Neural progenitor cell (in vitro differentiated cells): ENCODE measurements around the gene PLA2G15. TPM values are rescaled to one million over a fixed set of nuclear protein-coding genes. Genes with fewer than 3 reads are reported as not detected.
"Not testable (repeated sequence)": the region's sequence is repeated elsewhere in the genome, so short reads cannot be mapped to it uniquely, and the experiment has no call there.

Experiments
- DNase-seq: peaks from one replicate; pipeline ENCODE4 v3.0.0-alpha.2; 2016; ENCODE audit warnings: low spot score
- H2AFZ ChIP-seq: fragments of 200-600 bp; sonication (generic); replicated peaks from 2 replicates; pipeline ENCODE4 v1.6.1; 2016; ENCODE audit warnings: antibody characterized with exemption
- H3F3A ChIP-seq: fragments of 200-600 bp; sonication (generic); 2 replicates; pipeline ENCODE4 v1.6.1; 2016; ENCODE audit warnings: antibody characterized with exemption, low read depth
- H3K27ac ChIP-seq: fragments of 200-600 bp; sonication (generic); 2 replicates; pipeline ENCODE4 v1.5.1; 2016; ENCODE audit warnings: mild to moderate bottlenecking
- H3K27me3 ChIP-seq: fragments of 200-600 bp; sonication (generic); 2 replicates; pipeline ENCODE4 v1.6.1; 2016; ENCODE audit warnings: mild to moderate bottlenecking, moderate library complexity
- H3K36me3 ChIP-seq: fragments of 200-600 bp; sonication (generic); 2 replicates; pipeline ENCODE4 v1.5.1; 2016
- H3K4me1 ChIP-seq: fragments of 200-600 bp; sonication (generic); 2 replicates; pipeline ENCODE4 v1.6.1; 2016; ENCODE audit warnings: mixed run types
- H3K4me2 ChIP-seq: fragments of 200-600 bp; sonication (generic); 2 replicates; pipeline ENCODE4 v1.6.1; 2016
- H3K4me3 ChIP-seq: fragments of 200-600 bp; sonication (generic); 2 replicates; pipeline ENCODE4 v1.5.1; 2016
- H3K79me2 ChIP-seq: fragments of 200-600 bp; sonication (generic); 2 replicates; pipeline ENCODE4 v1.6.1; 2016; ENCODE audit warnings: low read depth
- H3K9ac ChIP-seq: fragments of 200-600 bp; sonication (generic); 2 replicates; pipeline ENCODE4 v1.6.1; 2016
- H3K9me3 ChIP-seq: fragments of 200-600 bp; sonication (generic); 2 replicates; pipeline ENCODE4 v1.5.1; 2016; ENCODE audit warnings: low read depth
- H4K20me1 ChIP-seq: fragments of 200-600 bp; sonication (generic); 2 replicates; pipeline ENCODE4 v1.6.1; 2016; ENCODE audit warnings: low read depth
- H3K27ac Mint-ChIP-seq: 3 replicates; pipeline ENCODE4 v1.8.0; 2021; ENCODE audit warnings: mixed read lengths
- H3K27me3 Mint-ChIP-seq: 2 replicates; pipeline ENCODE4 v1.8.0; 2022; ENCODE audit warnings: low read depth, mild to moderate bottlenecking, inconsistent platforms, moderate library complexity, mixed read lengths; ENCODE audit not compliant: insufficient read depth
- H3K36me3 Mint-ChIP-seq: 3 replicates; pipeline ENCODE4 v1.8.0; 2021; ENCODE audit warnings: mixed read lengths
- H3K4me1 Mint-ChIP-seq: 3 replicates; pipeline ENCODE4 v1.8.0; 2021; ENCODE audit warnings: mixed read lengths
- H3K4me3 Mint-ChIP-seq: 3 replicates; pipeline ENCODE4 v1.8.0; 2021; ENCODE audit warnings: mild to moderate bottlenecking, moderate library complexity, mixed read lengths
- H3K9me3 Mint-ChIP-seq: 3 replicates; pipeline ENCODE4 v1.8.0; 2020; ENCODE audit warnings: mixed read lengths
- EZH2 ChIP-seq: fragments of 200-600 bp; sonication (generic); IDR thresholded peaks from 2 replicates; pipeline ENCODE4 v1.6.1; 2017; ENCODE audit warnings: antibody characterized with exemption, mild to moderate bottlenecking, moderate library complexity
- EZH2phosphoT487 ChIP-seq: fragments of 200-600 bp; sonication (generic); IDR thresholded peaks from 2 replicates; pipeline ENCODE4 v1.6.1; 2017; ENCODE audit warnings: antibody characterized with exemption
- total RNA-seq: library from RNA; depleted of rRNA; stranded (reverse); fragments of >200 nt; gene quantifications from 2 replicates; pipeline ENCODE4 v1.2.3, GENCODE V29; 2015; ENCODE audit warnings: low replicate concordance
- TF ChIP-seq, protein P1 (sequence below): fragments of 200-600 bp; sonication (generic); IDR thresholded peaks from 2 replicates; pipeline ENCODE4 v1.5.1; 2017; ENCODE audit warnings: antibody characterized with exemption, mild to moderate bottlenecking

The PLA2G15 gene
- total RNA-seq, 1 donor from 2014 or later: 3.8 TPM

DNA sequence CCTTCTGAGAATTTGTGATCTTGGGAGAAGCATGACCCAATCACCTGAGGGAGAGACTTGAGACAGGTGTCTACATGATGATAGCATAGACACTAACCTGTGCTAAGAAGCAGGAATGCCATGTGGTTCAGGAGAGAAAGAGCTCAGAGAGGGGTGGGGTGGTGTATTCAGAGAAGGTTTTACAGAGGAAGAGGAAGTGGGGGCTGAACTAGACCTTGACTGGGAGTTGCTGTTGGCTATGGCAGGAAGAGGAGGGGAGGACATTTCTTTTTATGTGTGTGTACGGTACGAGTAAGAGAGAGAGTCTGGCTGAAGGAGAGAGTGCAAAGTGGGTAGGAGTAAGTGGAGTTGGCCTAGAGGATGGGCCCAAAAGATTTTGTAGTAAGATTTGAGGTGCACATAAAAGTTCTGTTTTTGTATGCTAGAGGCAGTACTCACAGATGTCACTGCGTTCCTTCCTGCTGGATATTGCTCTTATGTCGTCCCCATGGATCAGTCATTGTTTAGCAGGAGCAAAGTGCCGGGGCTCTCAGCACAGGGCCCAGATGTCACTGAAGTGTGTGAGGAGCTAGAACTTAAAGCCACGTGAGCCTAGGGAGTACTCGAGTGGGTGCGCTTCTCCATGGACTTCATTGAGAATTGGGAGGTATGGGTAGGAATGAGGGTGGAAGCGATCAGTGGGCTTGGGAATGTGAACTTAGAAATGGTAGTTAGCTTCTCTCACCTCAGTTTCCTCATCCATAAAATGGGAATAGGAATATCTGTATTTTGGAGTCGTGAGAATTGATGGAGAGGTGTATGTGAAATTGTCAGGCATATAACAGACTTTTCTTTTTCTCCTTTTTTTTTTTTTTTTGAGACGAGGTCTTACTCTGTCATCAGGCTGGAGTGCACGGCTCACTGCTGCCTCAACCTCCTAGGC, 41.2 kb downstream of the PLA2G15 start:
- Histone ChIP-seq H4K20me1 (peaks cover 9% of the 10 kb centered on the region), H3K36me3 (no peaks in the 10 kb centered on the region), H3K27me3 (no peaks in the 10 kb centered on the region), H3K79me2 (no peaks in the 10 kb centered on the region), H3F3A (no peaks in the 10 kb centered on the region), H3K27ac (no peak overlapping the region), H3K4me3 (no peak overlapping the region), H3K9ac (no peak overlapping the region), H3K9me3 (no peaks in the 10 kb centered on the region), H3K4me2 (no peak overlapping the region), H3K4me1 (peaks cover 6% of the 10 kb centered on the region), H2AFZ (no peak overlapping the region)
- no peak for DNase-seq
- Mint-ChIP-seq H3K4me1 (no peaks in the 10 kb centered on the region), H3K4me3 (no peak overlapping the region), H3K27ac (peak overlapping the region; percentile 50), H3K36me3 (peaks cover 21% of the 10 kb centered on the region), H3K27me3 (peaks cover 2% of the 10 kb centered on the region), H3K9me3 (no peaks in the 10 kb centered on the region)
- TF ChIP-seq EZH2 (no peak), EZH2phosphoT487 (no peak)
- TF ChIP-seq, protein P1, sequence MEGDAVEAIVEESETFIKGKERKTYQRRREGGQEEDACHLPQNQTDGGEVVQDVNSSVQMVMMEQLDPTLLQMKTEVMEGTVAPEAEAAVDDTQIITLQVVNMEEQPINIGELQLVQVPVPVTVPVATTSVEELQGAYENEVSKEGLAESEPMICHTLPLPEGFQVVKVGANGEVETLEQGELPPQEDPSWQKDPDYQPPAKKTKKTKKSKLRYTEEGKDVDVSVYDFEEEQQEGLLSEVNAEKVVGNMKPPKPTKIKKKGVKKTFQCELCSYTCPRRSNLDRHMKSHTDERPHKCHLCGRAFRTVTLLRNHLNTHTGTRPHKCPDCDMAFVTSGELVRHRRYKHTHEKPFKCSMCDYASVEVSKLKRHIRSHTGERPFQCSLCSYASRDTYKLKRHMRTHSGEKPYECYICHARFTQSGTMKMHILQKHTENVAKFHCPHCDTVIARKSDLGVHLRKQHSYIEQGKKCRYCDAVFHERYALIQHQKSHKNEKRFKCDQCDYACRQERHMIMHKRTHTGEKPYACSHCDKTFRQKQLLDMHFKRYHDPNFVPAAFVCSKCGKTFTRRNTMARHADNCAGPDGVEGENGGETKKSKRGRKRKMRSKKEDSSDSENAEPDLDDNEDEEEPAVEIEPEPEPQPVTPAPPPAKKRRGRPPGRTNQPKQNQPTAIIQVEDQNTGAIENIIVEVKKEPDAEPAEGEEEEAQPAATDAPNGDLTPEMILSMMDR: no peak

DNA sequence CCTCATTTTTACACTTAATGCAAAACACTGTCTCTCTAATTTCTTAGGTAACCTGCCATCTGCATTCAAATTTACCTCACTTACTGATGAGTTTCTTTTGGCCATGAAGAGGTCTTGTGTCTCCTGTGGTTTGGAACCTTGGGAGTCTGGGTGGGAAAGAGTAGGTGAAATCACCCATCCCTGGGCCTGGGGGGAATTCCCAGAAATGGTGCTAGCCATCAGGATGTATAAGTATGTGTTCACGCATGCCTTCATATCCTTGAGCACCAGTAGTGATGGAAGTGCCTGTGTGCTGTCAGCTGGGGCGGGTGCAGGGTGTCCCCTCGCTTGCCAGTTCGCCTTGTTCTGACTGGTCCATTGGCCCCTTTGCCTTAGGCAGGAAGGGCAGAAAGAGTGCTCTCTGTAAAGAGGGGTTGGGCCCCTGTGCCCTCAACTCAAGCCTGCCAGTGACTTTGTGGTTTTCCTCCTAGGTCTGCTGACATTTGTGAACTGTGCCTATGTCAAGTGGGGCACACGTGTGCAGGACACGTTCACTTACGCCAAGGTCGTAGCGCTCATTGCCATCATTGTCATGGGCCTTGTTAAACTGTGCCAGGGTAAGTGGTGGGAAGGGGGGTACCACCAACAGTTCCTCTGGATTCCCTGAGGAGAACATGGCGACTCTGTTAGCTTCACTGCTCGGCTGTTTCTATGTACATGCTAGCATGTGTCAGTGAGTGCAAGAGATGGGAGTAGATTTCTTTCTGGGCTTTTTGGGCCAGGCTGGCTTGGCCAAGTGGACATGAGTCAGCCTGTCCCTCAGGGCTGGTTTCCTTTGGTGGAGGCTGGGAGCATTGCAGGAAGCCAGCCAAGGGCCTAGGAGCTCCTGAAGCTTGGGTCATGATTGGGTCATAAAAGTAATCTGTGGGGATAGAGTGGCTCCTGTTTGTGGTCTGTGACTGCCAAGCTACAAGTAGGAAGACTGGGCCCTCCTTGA, 42.4 kb downstream of the PLA2G15 start:
- DNase-seq: no peak
- H3K27me3 ChIP-seq: no peaks in the 10 kb centered on the region
- H3K36me3 Mint-ChIP-seq: peaks cover 25% of the 10 kb centered on the region
- no peak overlapping the region for H3K4me3 Mint-ChIP-seq
- peaks cover 6% of the 10 kb centered on the region for H3K4me1 ChIP-seq
- H3K36me3 ChIP-seq: no peaks in the 10 kb centered on the region
- H3K9me3 ChIP-seq: no peaks in the 10 kb centered on the region
- H3K4me1 Mint-ChIP-seq: no peaks in the 10 kb centered on the region
- no peaks in the 10 kb centered on the region for H3K79me2 ChIP-seq
- H3K4me2 ChIP-seq: no peak overlapping the region
- TF ChIP-seq, protein P1: no peak
- TF ChIP-seq EZH2: no peak
- TF ChIP-seq EZH2phosphoT487: no peak
- H2AFZ ChIP-seq: no peak overlapping the region
- peaks cover 2% of the 10 kb centered on the region for H3K27me3 Mint-ChIP-seq
- H4K20me1 ChIP-seq: peaks cover 7% of the 10 kb centered on the region
- H3K4me3 ChIP-seq: no peak overlapping the region
- H3K9ac ChIP-seq: no peak overlapping the region
- no peak overlapping the region for H3K27ac ChIP-seq
- H3F3A ChIP-seq: no peaks in the 10 kb centered on the region
- no peak overlapping the region for H3K27ac Mint-ChIP-seq
- no peaks in the 10 kb centered on the region for H3K9me3 Mint-ChIP-seq

DNA sequence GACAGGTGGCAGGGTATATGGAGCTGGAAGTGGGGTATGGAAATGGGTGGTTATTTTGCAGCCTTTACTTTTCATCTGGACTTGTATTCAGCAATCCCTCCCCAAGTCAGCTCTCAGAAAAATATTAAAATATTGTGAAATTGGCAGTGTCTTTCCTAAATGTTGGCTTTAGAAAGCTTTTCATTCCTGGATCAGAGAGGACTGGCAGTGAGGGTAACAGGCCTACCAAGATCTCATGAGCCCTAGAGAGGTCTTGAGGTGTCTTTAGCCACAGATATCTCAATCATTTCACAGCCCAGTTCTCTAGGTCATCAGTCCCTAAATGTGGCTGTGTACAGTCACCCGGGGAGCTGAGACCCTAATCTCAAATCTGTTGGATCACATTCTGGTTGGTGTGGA, 43.1 kb downstream of the PLA2G15 start:
- Mint-ChIP-seq H3K4me3 (no peak overlapping the region), H3K4me1 (no peaks in the 10 kb centered on the region), H3K27me3 (peaks cover 2% of the 10 kb centered on the region), H3K27ac (no peak overlapping the region), H3K9me3 (no peaks in the 10 kb centered on the region), H3K36me3 (peaks cover 25% of the 10 kb centered on the region)
- peaks cover 7% of the 10 kb centered on the region for H4K20me1 ChIP-seq
- no peaks in the 10 kb centered on the region for H3K36me3 ChIP-seq
- H3K27ac ChIP-seq: no peak overlapping the region
- no peak overlapping the region for H3K4me2 ChIP-seq
- H3K9ac ChIP-seq: no peak overlapping the region
- H2AFZ ChIP-seq: no peak overlapping the region
- peaks cover 6% of the 10 kb centered on the region for H3K4me1 ChIP-seq
- no peak for TF ChIP-seq EZH2phosphoT487
- TF ChIP-seq, protein P1: no peak
- no peak for TF ChIP-seq EZH2
- no peaks in the 10 kb centered on the region for H3K27me3 ChIP-seq
- DNase-seq: no peak
- H3F3A ChIP-seq: no peaks in the 10 kb centered on the region
- H3K4me3 ChIP-seq: no peak overlapping the region
- no peaks in the 10 kb centered on the region for H3K79me2 ChIP-seq
- no peaks in the 10 kb centered on the region for H3K9me3 ChIP-seq

DNA sequence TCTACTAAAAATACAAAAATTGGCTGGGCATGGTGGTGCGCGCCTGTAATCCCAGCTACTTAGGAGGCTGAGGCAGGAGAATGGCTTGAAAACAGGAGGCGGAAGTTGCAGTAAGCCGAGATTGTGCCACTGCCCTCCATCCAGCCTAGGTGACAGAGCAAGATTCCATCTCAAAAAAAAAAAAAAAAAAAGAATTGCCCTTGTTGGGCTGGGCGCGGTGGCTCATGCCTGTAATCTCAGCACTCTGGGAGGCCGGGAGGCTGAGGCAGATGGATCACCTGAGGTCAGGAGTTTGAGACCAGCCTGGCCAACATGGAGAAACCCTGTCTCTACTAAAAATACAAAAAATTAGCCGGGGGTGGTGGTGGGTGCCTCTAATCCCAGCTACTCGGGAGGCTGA, 43.6 kb downstream of the PLA2G15 start:
- H3K4me3 Mint-ChIP-seq, H3K4me2 ChIP-seq, H2AFZ ChIP-seq, H3K27me3 Mint-ChIP-seq, H3K9me3 ChIP-seq, H3K27ac Mint-ChIP-seq, H3F3A ChIP-seq, DNase-seq, H3K36me3 ChIP-seq, H3K9me3 Mint-ChIP-seq, H3K27ac ChIP-seq, H4K20me1 ChIP-seq, H3K9ac ChIP-seq, H3K4me3 ChIP-seq, H3K4me1 ChIP-seq, H3K79me2 ChIP-seq, H3K27me3 ChIP-seq, H3K4me1 Mint-ChIP-seq: not testable (repeated sequence)
- peaks cover 29% of the 10 kb centered on the region for H3K36me3 Mint-ChIP-seq
